MM.1S (cell line): ENCODE results near the gene PDIA4.

Source experiments
- DNase-seq: peaks from one replicate; pipeline ENCODE4 v3.0.0-alpha.2; 2015
- H2AFZ ChIP-seq: fragments of 300-600 bp; sonication (generic); 2 replicates; pipeline ENCODE4 v1.6.0; 2016; ENCODE audit warnings: antibody characterized with exemption, low read length
- H3F3A ChIP-seq: fragments of 300-600 bp; sonication (generic); 2 replicates; pipeline ENCODE4 v1.6.1; 2016; ENCODE audit warnings: mild to moderate bottlenecking, antibody characterized with exemption, low read length, moderate library complexity, mixed read lengths; ENCODE audit not compliant: insufficient read depth
- H3K27ac ChIP-seq: fragments of 300-600 bp; sonication (generic); 2 replicates; pipeline ENCODE4 v1.5.1; 2016; ENCODE audit warnings: mild to moderate bottlenecking, low read length
- H3K27me3 ChIP-seq: fragments of 300-600 bp; sonication (generic); replicated peaks from 2 replicates; pipeline ENCODE4 v1.6.0; 2016; ENCODE audit warnings: low read length; ENCODE audit not compliant: insufficient read depth
- H3K36me3 ChIP-seq: fragments of 300-600 bp; sonication (generic); replicated peaks from 2 replicates; pipeline ENCODE4 v1.6.1; 2016; ENCODE audit warnings: mild to moderate bottlenecking, low read length, mixed read lengths; ENCODE audit not compliant: insufficient read depth
- H3K4me1 ChIP-seq: fragments of 300-600 bp; sonication (generic); 2 replicates; pipeline ENCODE4 v1.6.1; 2016; ENCODE audit warnings: low read length, mixed read lengths
- H3K4me2 ChIP-seq: fragments of 300-600 bp; sonication (generic); 2 replicates; pipeline ENCODE4 v1.6.0; 2016; ENCODE audit warnings: low read depth, low read length
- H3K4me3 ChIP-seq: fragments of 300-600 bp; sonication (generic); 2 replicates; pipeline ENCODE4 v1.5.1; 2016; ENCODE audit warnings: low read length, mixed read lengths
- H3K79me2 ChIP-seq: fragments of 300-600 bp; sonication (generic); 2 replicates; pipeline ENCODE4 v1.6.1; 2016; ENCODE audit warnings: mixed run types, low read length, mixed read lengths
- H3K9ac ChIP-seq: fragments of 300-600 bp; sonication (generic); 2 replicates; pipeline ENCODE4 v1.6.1; 2016; ENCODE audit warnings: low read length, mixed read lengths
- H3K9me2 ChIP-seq: fragments of 300-600 bp; sonication (generic); replicated peaks from 2 replicates; pipeline ENCODE4 v1.6.1; 2016; ENCODE audit warnings: mild to moderate bottlenecking, low read length, mixed read lengths; ENCODE audit not compliant: insufficient read depth
- H3K9me3 ChIP-seq: fragments of 300-600 bp; sonication (generic); replicated peaks from 2 replicates; pipeline ENCODE4 v1.6.1; 2016; ENCODE audit warnings: mild to moderate bottlenecking, low read length, mixed read lengths; ENCODE audit not compliant: insufficient read depth
- H4K20me1 ChIP-seq: fragments of 300-600 bp; sonication (generic); 2 replicates; pipeline ENCODE4 v1.6.1; 2016; ENCODE audit warnings: mild to moderate bottlenecking, low read length, moderate library complexity, mixed read lengths; ENCODE audit not compliant: insufficient read depth
- CTCF ChIP-seq: fragments of 300-600 bp; sonication (generic); IDR thresholded peaks from 2 replicates; pipeline ENCODE4 v1.5.1; 2016; ENCODE audit warnings: antibody characterized with exemption, low read length, mixed read lengths
- EZH2 ChIP-seq: fragments of 300-600 bp; sonication (generic); optimal IDR thresholded peaks from 2 replicates; pipeline ENCODE3; 2017; ENCODE audit warnings: low read depth, mild to moderate bottlenecking, antibody characterized with exemption, low read length, mixed read lengths
- EZH2phosphoT487 ChIP-seq: fragments of 300-600 bp; sonication (generic); IDR thresholded peaks from 2 replicates; pipeline ENCODE4 v1.6.1; 2018; ENCODE audit warnings: antibody characterized with exemption, low read length

The PDIA4 gene

DNA sequence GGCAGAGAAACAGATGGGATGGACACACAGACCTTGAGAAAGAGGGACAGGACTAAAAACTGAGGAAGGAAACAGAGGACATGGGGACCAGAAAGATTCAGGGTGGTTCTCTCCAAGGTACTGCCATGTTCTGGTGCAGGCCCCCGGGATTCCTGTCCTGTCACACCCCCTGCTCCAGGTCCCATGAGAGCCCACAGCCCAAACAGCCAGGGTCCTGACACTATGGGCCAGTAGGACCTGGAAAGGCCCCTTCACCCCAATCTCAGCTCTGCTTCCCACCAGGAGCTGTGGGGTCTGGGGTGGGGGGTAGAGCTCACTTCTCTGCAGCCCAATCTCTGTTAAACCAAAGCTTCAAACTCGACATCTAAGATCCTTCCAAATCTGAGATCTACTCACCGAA is 21.2 kb downstream of the PDIA4 start:
- H3K4me2 ChIP-seq: no peak overlapping the region
- no peak for TF ChIP-seq EZH2phosphoT487
- no peak for TF ChIP-seq CTCF
- TF ChIP-seq EZH2: no peak
- H3K9ac ChIP-seq: no peak overlapping the region

GRCh38 chr7:149006345-149006725 is 22.0 kb downstream of the PDIA4 start:
- Histone ChIP-seq H3F3A (no peaks in the 10 kb centered on the region; the same call in 1 of the 2 replicates), H3K36me3 (peaks cover 21% of the 10 kb centered on the region), H3K79me2 (peaks cover 8% of the 10 kb centered on the region), H3K9me2 (no peaks in the 10 kb centered on the region), H2AFZ (no peak overlapping the region), H3K4me3 (no peak overlapping the region), H3K4me1 (no peaks in the 10 kb centered on the region), H4K20me1 (no peaks in the 10 kb centered on the region), H3K9ac (no peak overlapping the region), H3K4me2 (no peak overlapping the region), H3K9me3 (no peaks in the 10 kb centered on the region), H3K27ac (no peak overlapping the region), H3K27me3 (no peaks in the 10 kb centered on the region)
- no peak for DNase-seq
- TF ChIP-seq CTCF (no peak), EZH2phosphoT487 (no peak), EZH2 (no peak)

More for the DNA sequence above, 21.2 kb downstream of the PDIA4 start:
- Histone ChIP-seq H3K4me3 (no peak overlapping the region), H4K20me1 (no peaks in the 10 kb centered on the region), H2AFZ (no peak overlapping the region), H3K27ac (no peak overlapping the region), H3K79me2 (peaks cover 17% of the 10 kb centered on the region), H3K36me3 (peaks cover 27% of the 10 kb centered on the region), H3K27me3 (no peaks in the 10 kb centered on the region), H3K4me1 (no peaks in the 10 kb centered on the region), H3K9me3 (no peaks in the 10 kb centered on the region), H3F3A (no peaks in the 10 kb centered on the region), H3K9me2 (no peaks in the 10 kb centered on the region)
- DNase-seq: no peak

DNA sequence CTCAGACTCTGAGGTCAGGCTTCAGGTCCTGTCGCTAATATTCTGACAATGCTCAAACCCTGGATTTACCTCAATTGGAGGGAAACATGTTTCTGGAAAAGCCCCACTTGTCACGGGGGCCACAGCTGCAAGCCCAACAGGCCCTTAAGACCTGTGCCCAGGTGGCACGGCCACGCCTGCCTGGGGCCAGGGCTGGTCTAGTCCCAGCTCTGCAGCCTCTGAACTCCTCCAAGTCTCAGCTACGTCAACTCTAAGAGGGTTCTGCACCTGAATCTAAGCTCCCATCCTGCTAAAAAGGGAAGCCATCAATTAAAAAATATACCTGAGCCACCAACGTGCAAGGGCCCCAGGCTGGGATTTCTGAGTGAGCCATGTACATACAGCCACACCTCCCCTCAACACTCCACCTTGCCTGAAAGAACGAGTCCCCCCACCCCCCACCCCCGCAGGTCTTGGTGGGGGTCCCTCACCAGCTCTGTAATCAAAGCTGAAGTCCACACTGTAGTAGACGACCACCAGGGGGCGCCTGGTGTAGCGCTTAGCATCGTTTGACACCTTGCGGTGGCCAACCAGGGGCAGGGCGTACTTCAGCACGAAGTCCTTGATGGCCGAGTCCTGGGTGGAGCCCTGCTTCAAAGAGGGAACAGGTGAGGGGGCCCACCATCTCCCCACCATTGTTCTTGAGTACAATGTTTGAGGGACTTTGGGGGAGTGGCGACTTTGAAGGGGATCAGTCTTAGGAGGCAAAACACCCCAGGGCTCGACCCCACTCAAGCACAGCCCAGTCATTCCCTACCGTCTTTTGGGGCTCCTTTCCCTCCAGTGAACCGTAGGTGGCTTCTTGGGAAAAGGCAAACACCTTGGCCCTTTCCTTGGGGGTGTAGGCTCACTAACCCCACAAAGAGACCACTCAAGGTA is 22.6 kb downstream of the PDIA4 start:
- Histone ChIP-seq H3K4me1 (no peaks in the 10 kb centered on the region), H2AFZ (no peak overlapping the region), H3K27me3 (no peaks in the 10 kb centered on the region), H3K27ac (no peak overlapping the region), H3K9me3 (no peaks in the 10 kb centered on the region), H3K4me3 (no peak overlapping the region), H3K4me2 (no peak overlapping the region), H3K79me2 (peaks cover 4% of the 10 kb centered on the region; the same call in 1 of the 2 replicates), H3K36me3 (peaks cover 21% of the 10 kb centered on the region; the same call in 1 of the 2 replicates), H3K9me2 (no peaks in the 10 kb centered on the region), H4K20me1 (no peaks in the 10 kb centered on the region), H3F3A (no peaks in the 10 kb centered on the region; the same call in 1 of the 2 replicates), H3K9ac (no peak overlapping the region)
- peak; percentile 66 for DNase-seq
- no peak for TF ChIP-seq EZH2phosphoT487
- TF ChIP-seq CTCF: peak; percentile 93
- TF ChIP-seq EZH2: no peak
